Measurements from ENCODE around the gene WARS2. TPM values are rescaled to one million over a fixed set of nuclear protein-coding genes. Genes with fewer than 3 reads are reported as not detected.

The WARS2 gene
- total RNA-seq, 1 experiment from 2014 or later: 17.6 TPM

- Histone ChIP-seq H4K20me1 (ENCODE audit: insufficient read depth) (no peaks in the 10 kb centered on the region), H3K79me2 (ENCODE audit: low read depth) (no peaks in the 10 kb centered on the region), H3K36me3 (ENCODE audit: low read depth) (no peaks in the 10 kb centered on the region), H3K9me2 (ENCODE audit: insufficient read depth) (no peaks in the 10 kb centered on the region), H3F3A (ENCODE audit: insufficient read depth, low read depth) (no peaks in the 10 kb centered on the region), H3K9me3 (ENCODE audit: insufficient read depth, low read depth) (no peaks in the 10 kb centered on the region), H3K4me1 (replicated peaks; ENCODE audit: insufficient read depth) (peaks cover 10% of the 10 kb centered on the region), H3K4me3 (no peak overlapping the region), H3K4me2 (no peak overlapping the region), H3K27ac (no peak overlapping the region), H2AFZ (no peak overlapping the region), H3K27me3 (ENCODE audit: insufficient read depth, low read depth) (no peaks in the 10 kb centered on the region)
- POLR2A ChIA-PET (ENCODE audit: unreplicated experiment): no interaction called here
- intact Hi-C loops (cut with micrococcal nuclease; ENCODE audit: unreplicated experiment): loop anchor here (10.0 kb wide), 1 partner anchor 268 kb away; no protein-coding TSS in a partner anchor
- DNase-seq: no peak
- BruUV-seq (replicated peaks): no TSS peak
- TF ChIP-seq CTCF (conservative IDR thresholded peaks at IDR 0.05): no peak
- no peak for TF ChIP-seq EZH2 (IDR thresholded peaks at IDR 0.05; ENCODE audit: low read depth)
- CTCF ChIA-PET: no interaction called here
Measured at GRCh38 chr1:119006406-119007279, 133.8 kb downstream of the WARS2 start.

- H3K4me1 ChIP-seq (replicated peaks; ENCODE audit: insufficient read depth): peaks cover 13% of the 10 kb centered on the region
- no peak overlapping the region for H3K27ac ChIP-seq
- ChIA-PET POLR2A (ENCODE audit: unreplicated experiment) (no interaction called here), CTCF (no interaction called here)
- H3K27me3 ChIP-seq (ENCODE audit: insufficient read depth, low read depth): no peaks in the 10 kb centered on the region
- H3K4me2 ChIP-seq: no peak overlapping the region
- H3K79me2 ChIP-seq (ENCODE audit: low read depth): no peaks in the 10 kb centered on the region
- no peak for TF ChIP-seq CTCF (conservative IDR thresholded peaks at IDR 0.05)
- no peak for TF ChIP-seq EZH2 (IDR thresholded peaks at IDR 0.05; ENCODE audit: low read depth)
- no peaks in the 10 kb centered on the region for H3K9me3 ChIP-seq (ENCODE audit: insufficient read depth, low read depth)
- no peaks in the 10 kb centered on the region for H3K36me3 ChIP-seq (ENCODE audit: low read depth)
- no TSS peak for BruUV-seq (replicated peaks)
- no peaks in the 10 kb centered on the region for H4K20me1 ChIP-seq (ENCODE audit: insufficient read depth)
- H3K4me3 ChIP-seq: no peak overlapping the region
- DNase-seq: no peak
- no peak overlapping the region for H2AFZ ChIP-seq
- intact Hi-C loops (cut with micrococcal nuclease; ENCODE audit: unreplicated experiment): loop anchor here (10.0 kb wide), 1 partner anchor 269 kb away; no protein-coding TSS in a partner anchor
- no peaks in the 10 kb centered on the region for H3F3A ChIP-seq (ENCODE audit: insufficient read depth, low read depth)
- H3K9me2 ChIP-seq (ENCODE audit: insufficient read depth): no peaks in the 10 kb centered on the region
Measured at GRCh38 chr1:119005724-119006405, 134.6 kb downstream of the WARS2 start.

DNA sequence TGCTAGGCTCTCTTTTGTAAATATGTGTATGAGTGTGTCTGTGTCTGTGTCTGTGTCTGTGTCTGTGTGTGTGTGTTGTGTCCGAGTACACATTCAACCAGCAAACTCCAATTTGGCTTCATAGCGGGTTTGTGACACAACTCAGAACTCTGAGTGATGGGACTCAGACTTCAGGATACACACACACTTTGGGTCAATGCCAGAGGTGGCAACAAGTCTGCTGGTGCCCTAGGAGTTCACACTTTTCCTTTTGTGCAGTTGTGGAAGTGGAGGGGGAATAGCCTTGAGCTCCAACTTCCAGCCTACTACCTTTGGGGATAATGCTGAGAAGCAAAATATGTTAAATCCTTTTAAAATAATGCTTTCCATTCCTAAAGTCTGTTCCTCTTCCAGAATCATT is 135.7 kb downstream of the WARS2 start:
- POLR2A ChIA-PET (ENCODE audit: unreplicated experiment): no interaction called here
- peaks cover 13% of the 10 kb centered on the region for H3K4me1 ChIP-seq (replicated peaks; ENCODE audit: insufficient read depth)
- no peak overlapping the region for H3K4me2 ChIP-seq
- no peak overlapping the region for H3K27ac ChIP-seq
- no peak for DNase-seq
- no peaks in the 10 kb centered on the region for H3K27me3 ChIP-seq (ENCODE audit: insufficient read depth, low read depth)
- BruUV-seq (replicated peaks): no TSS peak
- no peaks in the 10 kb centered on the region for H3K79me2 ChIP-seq (ENCODE audit: low read depth)
- H3K36me3 ChIP-seq (ENCODE audit: low read depth): no peaks in the 10 kb centered on the region
- H3K9me3 ChIP-seq (ENCODE audit: insufficient read depth, low read depth): no peaks in the 10 kb centered on the region
- intact Hi-C loops (cut with micrococcal nuclease; ENCODE audit: unreplicated experiment): loop anchor here (5.0 to 10.0 kb wide), 2 partner anchors 138 to 270 kb away; partner anchors contain the start of gene WARS2
- H3F3A ChIP-seq (ENCODE audit: insufficient read depth, low read depth): no peaks in the 10 kb centered on the region
- no peak for TF ChIP-seq CTCF (conservative IDR thresholded peaks at IDR 0.05)
- TF ChIP-seq EZH2 (IDR thresholded peaks at IDR 0.05; ENCODE audit: low read depth): no peak
- H3K9me2 ChIP-seq (ENCODE audit: insufficient read depth): no peaks in the 10 kb centered on the region
- no peak overlapping the region for H2AFZ ChIP-seq
- no peaks in the 10 kb centered on the region for H4K20me1 ChIP-seq (ENCODE audit: insufficient read depth)
- CTCF ChIA-PET: no interaction called here
- H3K4me3 ChIP-seq: no peak overlapping the region

All from PC-9 (cell line).